Stimulated activated CD8-positive, alpha-beta memory T cell treated with anti-CD3 and anti-CD28 coated beads, Interleukin-4, amount 100 ng/mL, for 1 hour (primary cell): ENCODE measurements around the gene SLC29A3.

Experiments used
- DNase-seq, 2 donors: peaks; one replicate each; pipeline ENCODE4 v3.0.0-alpha.2; 2020; ENCODE audit warnings: low read depth in 2 of 2, low spot score in 1 of 2

The SLC29A3 gene

GRCh38 chr10:71368176-71368575, 49.1 kb downstream of the SLC29A3 start:
- no peak for DNase-seq

- no peak for DNase-seq
Measured at GRCh38 chr10:71368643-71369042, 49.6 kb downstream of the SLC29A3 start.

GRCh38 chr10:71369602-71370001, 50.5 kb downstream of the SLC29A3 start:
- no peak for DNase-seq

- no peak for DNase-seq
Measured at GRCh38 chr10:71370031-71370430, 51.0 kb downstream of the SLC29A3 start.

- DNase-seq, result no peak
Measured at GRCh38 chr10:71371750-71372166, 52.7 kb downstream of the SLC29A3 start.

- DNase-seq, result no peak
Measured at GRCh38 chr10:71372882-71373495, 53.9 kb downstream of the SLC29A3 start.

GRCh38 chr10:71374481-71375233, 55.6 kb downstream of the SLC29A3 start:
- no peak for DNase-seq

GRCh38 chr10:71375952-71376351, 56.9 kb downstream of the SLC29A3 start:
- DNase-seq, result no peak

- no peak for DNase-seq
Measured at GRCh38 chr10:71378336-71379117, 59.5 kb downstream of the SLC29A3 start.

- no peak for DNase-seq
Measured at GRCh38 chr10:71379118-71379766, 60.2 kb downstream of the SLC29A3 start.

- no peak for DNase-seq
Measured at GRCh38 chr10:71380841-71381240, 61.8 kb downstream of the SLC29A3 start.

GRCh38 chr10:71381611-71382010, 62.6 kb downstream of the SLC29A3 start:
- DNase-seq, result no peak

GRCh38 chr10:71382028-71382427, 63.0 kb downstream of the SLC29A3 start:
- no peak for DNase-seq

- DNase-seq, result no peak
Measured at GRCh38 chr10:71382757-71383156, 63.7 kb downstream of the SLC29A3 start.

- peak; percentile 45 to 62 for DNase-seq
Measured at GRCh38 chr10:71383972-71384687, 65.1 kb downstream of the SLC29A3 start.

GRCh38 chr10:71388171-71388570, 69.1 kb downstream of the SLC29A3 start:
- no peak for DNase-seq

- DNase-seq, result no peak
Measured at GRCh38 chr10:71388583-71389310, 69.7 kb downstream of the SLC29A3 start.

GRCh38 chr10:71389768-71390460, 70.9 kb downstream of the SLC29A3 start:
- no peak for DNase-seq

GRCh38 chr10:71390461-71390835, 71.4 kb downstream of the SLC29A3 start:
- DNase-seq, result no peak
